Lower leg skin (tissue), 4 donors: ENCODE data around the gene MMD2. TPM values are rescaled to one million over a fixed set of nuclear protein-coding genes. Genes with fewer than 3 reads are reported as not detected.

Experiments used
- DNase-seq, 2 donors: peaks; one replicate each; pipeline ENCODE4 v3.0.0-alpha.2; 2019; ENCODE audit warnings: low spot score in 2 of 2
- H3K4me3 ChIP-seq: fragments of 200-600 bp; sonication (generic); 2 replicates; pipeline ENCODE4 v1.5.1; 2017; ENCODE audit warnings: mild to moderate bottlenecking, low read depth; ENCODE audit not compliant: poor library complexity, severe bottlenecking
- POLR2A ChIP-seq, 2 donors: fragments of 450-650 bp; IDR thresholded peaks; one replicate each; pipeline ENCODE4 v1.6.1; 2016 to 2017; ENCODE audit warnings: antibody characterized with exemption in 2 of 2, mild to moderate bottlenecking in 1 of 2, moderate library complexity in 1 of 2
- WGBS, 2 donors: methylation state at CpG; one replicate each; pipeline ENCODE4 v1.1.5; 2018; 5-methylcytosine and 5-hydroxymethylcytosine counted together
- intact Hi-C: fragments of 100-400 bp; cut with DNase I; formaldehyde crosslinking; loops from one replicate; pipeline ENCODE4 v1.15.0; 2023; ENCODE audit warnings: low total_unique reads
- total RNA-seq, 4 donors: library from RNA; depleted of rRNA; stranded (reverse); fragments of >200 nt; gene quantifications; one replicate each; pipeline ENCODE4 v1.1.0, GENCODE V29; 2016
- TF ChIP-seq, protein P1 (sequence below), 3 donors: fragments of 450-650 bp; IDR thresholded peaks; one replicate each; pipeline ENCODE4 v1.5.1; 2016; ENCODE audit warnings: antibody characterized with exemption in 3 of 3, mild to moderate bottlenecking in 3 of 3, moderate library complexity in 2 of 3

The MMD2 gene
- total RNA-seq, 4 donors from 2014 or later: not detected

- intact Hi-C loops: loop anchor here (10.0 kb wide), 1 partner anchor 78 kb away; no protein-coding TSS in a partner anchor
- 7 to 19% methylated on average over 33 to 35 of the region's 35 CpGs for WGBS, 2 donors
- TF ChIP-seq POLR2A (IDR thresholded peaks at IDR 0.05): no peak
- TF ChIP-seq, protein P1, sequence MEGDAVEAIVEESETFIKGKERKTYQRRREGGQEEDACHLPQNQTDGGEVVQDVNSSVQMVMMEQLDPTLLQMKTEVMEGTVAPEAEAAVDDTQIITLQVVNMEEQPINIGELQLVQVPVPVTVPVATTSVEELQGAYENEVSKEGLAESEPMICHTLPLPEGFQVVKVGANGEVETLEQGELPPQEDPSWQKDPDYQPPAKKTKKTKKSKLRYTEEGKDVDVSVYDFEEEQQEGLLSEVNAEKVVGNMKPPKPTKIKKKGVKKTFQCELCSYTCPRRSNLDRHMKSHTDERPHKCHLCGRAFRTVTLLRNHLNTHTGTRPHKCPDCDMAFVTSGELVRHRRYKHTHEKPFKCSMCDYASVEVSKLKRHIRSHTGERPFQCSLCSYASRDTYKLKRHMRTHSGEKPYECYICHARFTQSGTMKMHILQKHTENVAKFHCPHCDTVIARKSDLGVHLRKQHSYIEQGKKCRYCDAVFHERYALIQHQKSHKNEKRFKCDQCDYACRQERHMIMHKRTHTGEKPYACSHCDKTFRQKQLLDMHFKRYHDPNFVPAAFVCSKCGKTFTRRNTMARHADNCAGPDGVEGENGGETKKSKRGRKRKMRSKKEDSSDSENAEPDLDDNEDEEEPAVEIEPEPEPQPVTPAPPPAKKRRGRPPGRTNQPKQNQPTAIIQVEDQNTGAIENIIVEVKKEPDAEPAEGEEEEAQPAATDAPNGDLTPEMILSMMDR (IDR thresholded peaks at IDR 0.05): no peak
Measured at GRCh38 chr7:4882169-4883032, 76.6 kb downstream of the MMD2 start.

DNA sequence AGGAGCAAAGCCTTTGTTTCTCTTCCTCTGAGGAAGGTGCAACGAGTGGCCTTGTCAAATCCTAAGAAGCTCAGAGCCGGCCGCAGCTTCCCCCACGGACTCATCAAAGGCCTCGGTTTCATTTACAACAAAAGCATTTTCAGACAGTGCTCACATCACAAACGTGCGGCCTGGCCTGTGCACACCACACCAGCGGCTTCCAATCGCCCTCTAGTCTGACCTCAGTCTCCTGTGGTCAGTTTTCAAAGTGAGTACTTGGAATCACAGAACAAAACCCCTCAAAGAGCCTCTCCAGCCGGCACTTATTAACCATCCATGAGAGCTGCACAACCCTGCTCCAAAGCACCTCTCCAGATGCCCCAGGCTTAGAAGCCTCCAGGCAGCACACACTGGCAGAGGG lies 78.8 kb downstream of the MMD2 start:
- 72 to 77% methylated on average over 10 of the region's 10 CpGs for WGBS, 2 donors
- peak in 1 of 2 donors; percentile 52 for DNase-seq
- H3K4me3 ChIP-seq: no peak overlapping the region
- TF ChIP-seq, protein P1 (IDR thresholded peaks at IDR 0.05): no peak
- TF ChIP-seq POLR2A (IDR thresholded peaks at IDR 0.05): no peak
- intact Hi-C loops: loop anchor here (10.0 kb wide), 1 partner anchor 75 kb away; no protein-coding TSS in a partner anchor

More at GRCh38 chr7:4882169-4883032, 76.6 kb downstream of the MMD2 start:
- peak; percentile 66 to 93 for DNase-seq
- peak overlapping the region; percentile 43 for H3K4me3 ChIP-seq

- intact Hi-C loops: loop anchor here (10.0 kb wide), 1 partner anchor 75 kb away; no protein-coding TSS in a partner anchor
- no peak overlapping the region for H3K4me3 ChIP-seq
- 78 to 80% methylated on average over 25 to 27 of the region's 27 CpGs for WGBS, 2 donors
- no peak for DNase-seq
- no peak for TF ChIP-seq POLR2A (IDR thresholded peaks at IDR 0.05)
- TF ChIP-seq, protein P1 (IDR thresholded peaks at IDR 0.05): no peak
Measured at GRCh38 chr7:4879396-4880081, 79.4 kb downstream of the MMD2 start.

- intact Hi-C loops: no loop called here
- DNase-seq: no peak
- no peak overlapping the region for H3K4me3 ChIP-seq
- WGBS, 2 donors: 73 to 74% methylated on average over 45 of the region's 45 CpGs
- TF ChIP-seq, protein P1 (IDR thresholded peaks at IDR 0.05): no peak
- no peak for TF ChIP-seq POLR2A (IDR thresholded peaks at IDR 0.05)
Measured at GRCh38 chr7:4878336-4879335, 80.4 kb downstream of the MMD2 start.

GRCh38 chr7:4876586-4876985 lies 82.4 kb downstream of the MMD2 start:
- 97 to 98% methylated on average over 18 of the region's 18 CpGs for WGBS, 2 donors

More at GRCh38 chr7:4876586-4876985, 82.4 kb downstream of the MMD2 start:
- TF ChIP-seq, protein P1 (IDR thresholded peaks at IDR 0.05): no peak
- no peak for TF ChIP-seq POLR2A (IDR thresholded peaks at IDR 0.05)
- DNase-seq: no peak
- H3K4me3 ChIP-seq: no peak overlapping the region
- intact Hi-C loops: no loop called here
